Ishikawa (cell line): ENCODE measurements around the gene EDIL3.

Experiments used
- CEBPB ChIP-seq: IDR thresholded peaks from 2 replicates; pipeline ENCODE4 v1.6.1; 2012
- CREB1 ChIP-seq: IDR thresholded peaks from 2 replicates; pipeline ENCODE4 v1.6.1; 2012; ENCODE audit warnings: low read depth
- EGR1 ChIP-seq: IDR thresholded peaks from 2 replicates; pipeline ENCODE4 v1.6.1; 2012
- EP300 ChIP-seq: IDR thresholded peaks from 2 replicates; pipeline ENCODE4 v1.6.1; 2012; ENCODE audit warnings: borderline replicate concordance
- FOXM1 ChIP-seq: IDR thresholded peaks from 2 replicates; pipeline ENCODE4 v1.6.1; 2012; ENCODE audit warnings: low read depth, borderline replicate concordance
- NFIC ChIP-seq: IDR thresholded peaks from 2 replicates; pipeline ENCODE4 v1.6.1; 2012
- RAD21 ChIP-seq: IDR thresholded peaks from 2 replicates; pipeline ENCODE4 v1.6.1; 2012; ENCODE audit warnings: low read depth
- TAF1 ChIP-seq: IDR thresholded peaks from 2 replicates; pipeline ENCODE4 v1.6.1; 2012; ENCODE audit warnings: low read depth, mild to moderate bottlenecking
- TCF12 ChIP-seq: IDR thresholded peaks from 2 replicates; pipeline ENCODE4 v1.6.1; 2012; ENCODE audit warnings: low read depth
- TEAD4 ChIP-seq: IDR thresholded peaks from 2 replicates; pipeline ENCODE4 v1.6.1; 2012
- YY1 ChIP-seq: IDR thresholded peaks from 2 replicates; pipeline ENCODE4 v1.6.1; 2012; ENCODE audit warnings: low read depth
- ZBTB7A ChIP-seq: IDR thresholded peaks from 2 replicates; pipeline ENCODE4 v1.6.1; 2012; ENCODE audit warnings: low read depth
- TF ChIP-seq, protein P1 (sequence below): IDR thresholded peaks from 2 replicates; pipeline ENCODE4 v1.6.1; 2012
- TF ChIP-seq, protein P2 (sequence below): IDR thresholded peaks from 2 replicates; pipeline ENCODE4 v1.6.1; 2012
- TF ChIP-seq, protein P3 (sequence below): IDR thresholded peaks from 2 replicates; pipeline ENCODE4 v1.6.1; 2012; ENCODE audit warnings: low read depth, mild to moderate bottlenecking

Gene EDIL3

DNA sequence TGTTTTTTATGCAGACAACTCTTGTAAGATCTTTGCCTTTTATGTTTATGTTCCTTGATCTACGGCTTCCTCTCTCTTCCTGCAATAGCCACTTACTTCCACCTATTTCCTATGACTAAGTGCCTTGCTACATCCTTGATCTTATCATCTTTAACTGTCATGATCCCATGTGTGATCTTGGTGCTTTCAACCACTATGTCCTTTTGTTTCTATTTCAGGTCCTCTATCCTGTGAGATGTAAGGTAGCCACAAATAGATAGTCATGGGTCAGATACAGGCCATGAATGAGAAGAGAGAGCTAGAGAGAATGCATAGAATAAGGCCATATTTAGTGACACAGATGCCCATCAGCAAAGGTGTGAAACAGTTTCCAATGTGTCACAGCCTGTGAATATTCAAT lies 420.4 kb downstream of the EDIL3 start:
- TF ChIP-seq TCF12 (no peak), NFIC (no peak), ZBTB7A (no peak), CREB1 (no peak), TEAD4 (no peak), TAF1 (no peak)
- TF ChIP-seq, protein P1, sequence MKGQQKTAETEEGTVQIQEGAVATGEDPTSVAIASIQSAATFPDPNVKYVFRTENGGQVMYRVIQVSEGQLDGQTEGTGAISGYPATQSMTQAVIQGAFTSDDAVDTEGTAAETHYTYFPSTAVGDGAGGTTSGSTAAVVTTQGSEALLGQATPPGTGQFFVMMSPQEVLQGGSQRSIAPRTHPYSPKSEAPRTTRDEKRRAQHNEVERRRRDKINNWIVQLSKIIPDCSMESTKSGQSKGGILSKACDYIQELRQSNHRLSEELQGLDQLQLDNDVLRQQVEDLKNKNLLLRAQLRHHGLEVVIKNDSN = no peak

DNA sequence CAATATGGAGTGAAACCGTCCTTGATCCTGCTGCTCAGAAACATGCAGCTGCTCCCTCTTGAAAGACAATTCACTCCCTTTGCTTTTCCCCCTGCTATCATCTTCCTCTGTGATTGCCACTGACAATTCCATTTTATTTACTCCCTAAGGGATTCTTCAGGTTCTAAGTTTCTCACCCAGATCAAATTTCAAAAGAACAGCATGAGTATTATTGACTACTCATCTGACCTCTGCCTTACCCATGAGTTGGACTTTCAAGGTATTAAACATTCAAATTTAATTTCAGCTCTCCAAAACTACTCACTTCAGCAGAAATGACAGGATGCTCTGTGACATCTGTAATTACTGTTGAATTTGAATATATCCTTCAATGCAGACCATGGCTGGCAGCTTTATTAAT lies 427.5 kb downstream of the EDIL3 start:
- no peak for TF ChIP-seq FOXM1
- TF ChIP-seq, protein P2, sequence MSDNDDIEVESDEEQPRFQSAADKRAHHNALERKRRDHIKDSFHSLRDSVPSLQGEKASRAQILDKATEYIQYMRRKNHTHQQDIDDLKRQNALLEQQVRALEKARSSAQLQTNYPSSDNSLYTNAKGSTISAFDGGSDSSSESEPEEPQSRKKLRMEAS = no peak
- TF ChIP-seq TCF12 = no peak
- TF ChIP-seq TAF1 = no peak
- TF ChIP-seq CEBPB = no peak
- TF ChIP-seq, protein P1 = no peak
- TF ChIP-seq, protein P3, sequence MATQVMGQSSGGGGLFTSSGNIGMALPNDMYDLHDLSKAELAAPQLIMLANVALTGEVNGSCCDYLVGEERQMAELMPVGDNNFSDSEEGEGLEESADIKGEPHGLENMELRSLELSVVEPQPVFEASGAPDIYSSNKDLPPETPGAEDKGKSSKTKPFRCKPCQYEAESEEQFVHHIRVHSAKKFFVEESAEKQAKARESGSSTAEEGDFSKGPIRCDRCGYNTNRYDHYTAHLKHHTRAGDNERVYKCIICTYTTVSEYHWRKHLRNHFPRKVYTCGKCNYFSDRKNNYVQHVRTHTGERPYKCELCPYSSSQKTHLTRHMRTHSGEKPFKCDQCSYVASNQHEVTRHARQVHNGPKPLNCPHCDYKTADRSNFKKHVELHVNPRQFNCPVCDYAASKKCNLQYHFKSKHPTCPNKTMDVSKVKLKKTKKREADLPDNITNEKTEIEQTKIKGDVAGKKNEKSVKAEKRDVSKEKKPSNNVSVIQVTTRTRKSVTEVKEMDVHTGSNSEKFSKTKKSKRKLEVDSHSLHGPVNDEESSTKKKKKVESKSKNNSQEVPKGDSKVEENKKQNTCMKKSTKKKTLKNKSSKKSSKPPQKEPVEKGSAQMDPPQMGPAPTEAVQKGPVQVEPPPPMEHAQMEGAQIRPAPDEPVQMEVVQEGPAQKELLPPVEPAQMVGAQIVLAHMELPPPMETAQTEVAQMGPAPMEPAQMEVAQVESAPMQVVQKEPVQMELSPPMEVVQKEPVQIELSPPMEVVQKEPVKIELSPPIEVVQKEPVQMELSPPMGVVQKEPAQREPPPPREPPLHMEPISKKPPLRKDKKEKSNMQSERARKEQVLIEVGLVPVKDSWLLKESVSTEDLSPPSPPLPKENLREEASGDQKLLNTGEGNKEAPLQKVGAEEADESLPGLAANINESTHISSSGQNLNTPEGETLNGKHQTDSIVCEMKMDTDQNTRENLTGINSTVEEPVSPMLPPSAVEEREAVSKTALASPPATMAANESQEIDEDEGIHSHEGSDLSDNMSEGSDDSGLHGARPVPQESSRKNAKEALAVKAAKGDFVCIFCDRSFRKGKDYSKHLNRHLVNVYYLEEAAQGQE = no peak
- TF ChIP-seq ZBTB7A = no peak
- no peak for TF ChIP-seq CREB1
- no peak for TF ChIP-seq NFIC
- no peak for TF ChIP-seq EP300
- no peak for TF ChIP-seq EGR1

DNA sequence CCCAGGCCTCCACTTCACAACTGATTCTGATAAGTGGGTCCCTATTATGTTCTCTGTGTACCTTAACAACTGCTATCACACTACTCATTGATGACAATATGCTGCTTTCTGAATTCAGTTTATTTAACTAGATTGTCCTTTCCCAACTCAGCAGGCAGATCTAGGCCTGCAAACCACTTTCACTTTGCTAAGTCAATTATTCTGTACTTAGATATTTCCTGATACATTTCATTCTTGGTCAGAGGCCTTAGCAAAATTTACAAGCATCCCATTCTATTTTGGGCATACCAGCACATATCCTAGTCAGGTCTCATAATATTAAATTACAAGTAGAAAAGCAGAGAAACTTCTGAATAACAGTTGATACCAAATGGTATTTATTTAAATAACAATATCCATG lies 428.3 kb downstream of the EDIL3 start:
- TF ChIP-seq TEAD4 = no peak
- no peak for TF ChIP-seq CEBPB
- TF ChIP-seq TAF1 = no peak
- TF ChIP-seq NFIC = no peak
- TF ChIP-seq EP300 = no peak
- TF ChIP-seq ZBTB7A = no peak
- TF ChIP-seq, protein P2 = no peak
- TF ChIP-seq, protein P1 = no peak
- no peak for TF ChIP-seq EGR1
- TF ChIP-seq RAD21 = no peak

DNA sequence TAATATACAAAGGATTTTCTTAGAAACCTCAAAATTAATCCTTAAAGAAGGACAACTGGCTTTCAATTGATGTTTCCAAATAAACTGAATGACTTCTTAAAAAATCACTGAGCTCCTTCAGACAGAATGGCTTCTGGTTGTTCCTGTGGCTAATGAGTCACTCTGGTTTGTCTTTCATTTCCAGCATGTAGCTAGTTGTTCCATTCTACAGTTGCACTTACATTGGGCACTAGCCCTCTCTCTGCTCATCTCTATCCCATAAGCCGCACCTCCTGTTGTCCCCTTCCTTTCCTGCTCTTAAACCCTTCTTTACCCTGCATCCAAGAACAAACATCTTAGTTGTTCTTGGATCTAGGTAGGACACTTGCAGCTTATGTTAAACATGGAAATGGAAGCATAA lies 428.8 kb downstream of the EDIL3 start:
- TF ChIP-seq CEBPB (no peak), ZBTB7A (no peak), YY1 (no peak), TEAD4 (no peak), TAF1 (no peak), NFIC (no peak), RAD21 (no peak), CREB1 (no peak), FOXM1 (no peak), EP300 (no peak)
- TF ChIP-seq, protein P3 = no peak
- TF ChIP-seq, protein P2 = no peak

DNA sequence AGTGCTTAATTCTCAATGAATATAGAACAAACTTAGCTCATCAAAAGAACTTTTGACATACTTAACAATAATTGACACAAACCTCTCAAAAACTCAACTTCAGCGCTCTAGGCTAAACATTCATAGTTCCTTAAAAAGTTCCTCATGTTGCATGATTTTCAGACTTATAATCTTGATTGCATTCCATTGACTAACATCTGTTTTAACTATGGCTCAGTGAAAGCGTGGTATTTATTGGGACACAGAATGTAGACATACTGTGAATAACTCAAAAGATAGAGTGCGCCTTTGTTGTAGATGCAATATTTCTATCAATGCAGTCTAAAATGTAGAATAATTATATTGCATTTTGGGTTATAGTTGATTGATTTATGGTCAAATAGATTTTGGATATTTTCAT lies 436.9 kb downstream of the EDIL3 start:
- no peak for TF ChIP-seq YY1
- no peak for TF ChIP-seq CREB1
- TF ChIP-seq, protein P3 = no peak
- no peak for TF ChIP-seq FOXM1
- TF ChIP-seq RAD21 = no peak
- no peak for TF ChIP-seq CEBPB
- TF ChIP-seq TCF12 = no peak
- TF ChIP-seq, protein P1 = no peak
- no peak for TF ChIP-seq TEAD4
- TF ChIP-seq ZBTB7A = no peak
- TF ChIP-seq NFIC = no peak
- TF ChIP-seq TAF1 = no peak
- TF ChIP-seq, protein P2 = no peak
- TF ChIP-seq EP300 = no peak
- TF ChIP-seq EGR1 = no peak
